Measurements from ENCODE around the gene GAD1.

The GAD1 gene

DNA sequence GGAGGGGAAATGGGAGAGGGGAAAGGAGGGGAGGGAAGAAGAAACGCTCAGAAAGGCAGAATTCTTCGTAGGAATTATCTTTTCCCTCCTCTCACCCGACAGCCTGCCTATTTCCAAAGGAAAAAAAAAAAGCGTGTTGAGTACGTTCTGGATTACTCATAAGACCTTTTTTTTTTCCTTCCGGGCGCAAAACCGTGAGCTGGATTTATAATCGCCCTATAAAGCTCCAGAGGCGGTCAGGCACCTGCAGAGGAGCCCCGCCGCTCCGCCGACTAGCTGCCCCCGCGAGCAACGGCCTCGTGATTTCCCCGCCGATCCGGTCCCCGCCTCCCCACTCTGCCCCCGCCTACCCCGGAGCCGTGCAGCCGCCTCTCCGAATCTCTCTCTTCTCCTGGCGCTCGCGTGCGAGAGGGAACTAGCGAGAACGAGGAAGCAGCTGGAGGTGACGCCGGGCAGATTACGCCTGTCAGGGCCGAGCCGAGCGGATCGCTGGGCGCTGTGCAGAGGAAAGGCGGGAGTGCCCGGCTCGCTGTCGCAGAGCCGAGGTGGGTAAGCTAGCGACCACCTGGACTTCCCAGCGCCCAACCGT lies at the start of gene GAD1:
GAD1 (plus strand) TSS at position 384 of the 589 bp plus-strand sequence. CDS start 1,705 bp downstream, outside the sequence.
- peak; percentile 80 to 94 for DNase-seq

DNA sequence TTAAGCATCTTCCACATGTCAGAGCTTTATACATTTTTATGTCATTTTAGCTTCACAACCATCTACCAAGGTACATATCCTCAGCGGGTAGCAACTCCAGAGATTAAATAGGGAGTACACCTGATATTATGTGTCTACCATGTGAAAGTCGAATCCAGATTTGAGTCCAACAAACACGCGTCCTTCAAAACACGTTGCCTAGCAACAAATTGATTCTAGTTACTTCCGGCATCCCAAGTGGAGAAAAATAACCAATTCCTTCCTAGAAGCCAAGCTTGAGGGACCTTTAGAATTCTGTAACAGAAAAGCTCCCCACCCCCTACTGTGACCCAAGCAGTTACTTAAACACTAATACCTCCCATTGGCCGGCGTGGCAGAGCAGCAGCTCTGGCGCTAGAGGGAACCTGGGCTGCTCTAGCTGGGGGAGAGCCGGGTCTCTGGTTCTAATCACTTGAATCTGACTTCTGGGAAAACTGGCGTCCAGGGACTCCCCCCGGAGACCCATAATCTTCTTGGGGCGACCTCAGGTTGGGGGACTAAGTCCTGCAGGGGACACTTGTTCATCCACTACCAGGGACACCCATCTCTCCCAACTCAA lies 46.6 kb upstream of the GAD1 start, which contains the start of gene ERICH2:
ERICH2 (plus strand) TSS at position 371 of the 598 bp plus-strand sequence. CDS start 304 bp downstream, outside the sequence.
- peak; percentile 41 to 66 for DNase-seq

DNA sequence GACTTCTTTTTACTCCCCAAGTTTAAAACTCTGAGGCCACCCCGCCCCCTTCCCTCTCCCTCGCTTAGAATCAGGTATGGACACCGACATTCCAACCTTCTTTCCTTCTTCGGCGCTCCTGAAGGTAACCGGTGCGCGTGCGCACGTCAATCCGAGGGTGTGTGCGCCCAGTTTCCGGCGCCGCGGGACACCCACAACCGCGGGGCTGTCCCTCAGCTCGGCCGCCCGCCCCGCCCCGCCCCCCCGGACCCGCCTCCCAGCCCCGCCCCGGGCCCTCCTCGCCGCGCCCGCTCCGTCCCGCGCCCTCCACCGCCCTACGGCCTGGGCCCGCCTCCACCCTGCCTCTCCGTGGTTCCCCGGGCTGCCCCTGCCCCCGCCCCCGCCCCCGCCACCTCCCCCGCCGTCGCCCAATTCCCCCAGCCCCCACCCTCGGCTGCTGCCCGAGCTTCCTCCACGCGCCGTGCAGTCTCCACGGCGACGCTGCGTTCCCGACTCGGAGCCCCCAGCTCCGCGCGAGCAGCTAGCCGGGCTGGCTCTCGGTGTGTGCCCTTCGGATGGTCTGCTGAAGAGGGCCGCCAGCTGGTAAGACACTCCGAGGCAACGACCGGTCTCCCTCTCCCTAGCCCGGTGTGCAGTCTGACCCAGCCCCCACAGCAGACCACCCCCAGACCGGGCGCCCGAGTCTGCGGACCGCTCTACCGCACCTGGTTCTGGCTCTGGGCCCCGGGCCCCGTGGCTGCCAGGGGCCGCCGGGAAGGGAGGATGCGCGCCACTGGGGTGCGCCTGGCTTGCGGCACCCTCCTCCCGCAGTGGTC lies 45.9 kb upstream of the GAD1 start:
- DNase-seq = peak; percentile 61 to 93

DNA sequence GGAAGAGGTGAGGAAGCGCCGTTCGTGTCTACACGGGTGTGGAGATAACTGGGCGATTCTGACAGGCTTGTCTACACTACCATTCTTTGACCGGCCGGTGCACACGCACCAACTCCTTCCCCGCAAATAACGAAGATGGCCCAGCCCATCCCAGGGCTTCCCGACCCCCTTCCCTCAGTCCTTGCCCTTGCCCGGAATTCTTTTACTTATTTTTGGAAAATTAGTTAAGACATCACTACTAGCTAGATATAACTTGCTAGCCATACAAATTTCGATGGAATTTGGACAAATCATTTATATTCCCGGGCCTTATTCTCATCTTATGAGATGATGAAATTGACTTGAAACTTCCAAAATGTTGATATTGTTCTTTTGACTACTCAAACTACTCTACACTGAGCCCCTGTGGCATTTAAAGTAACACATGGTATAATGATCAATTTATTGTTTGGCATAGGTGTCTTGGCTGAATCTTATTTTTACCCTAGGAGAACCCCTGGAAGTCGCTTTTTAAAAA lies 45.2 kb upstream of the GAD1 start:
- DNase-seq = no peak

DNA sequence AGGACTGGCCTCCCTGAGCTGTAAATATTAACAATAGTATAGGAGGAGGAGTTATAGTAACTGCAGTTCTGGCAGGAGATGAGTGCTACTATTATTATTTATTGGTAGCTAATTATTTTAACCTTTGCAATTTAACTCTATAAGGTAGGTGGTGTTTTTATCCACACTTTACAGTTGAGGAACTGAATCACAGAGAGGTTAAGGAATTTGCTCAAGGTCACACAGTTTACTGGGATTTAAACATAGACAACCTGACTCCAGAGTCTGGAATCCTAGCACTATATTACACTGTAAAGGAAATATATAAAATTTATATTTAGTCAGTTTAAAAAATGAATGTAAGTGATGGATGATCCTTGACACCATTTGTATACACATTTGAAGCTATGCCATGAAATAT lies 44.4 kb upstream of the GAD1 start:
- DNase-seq = no peak

DNA sequence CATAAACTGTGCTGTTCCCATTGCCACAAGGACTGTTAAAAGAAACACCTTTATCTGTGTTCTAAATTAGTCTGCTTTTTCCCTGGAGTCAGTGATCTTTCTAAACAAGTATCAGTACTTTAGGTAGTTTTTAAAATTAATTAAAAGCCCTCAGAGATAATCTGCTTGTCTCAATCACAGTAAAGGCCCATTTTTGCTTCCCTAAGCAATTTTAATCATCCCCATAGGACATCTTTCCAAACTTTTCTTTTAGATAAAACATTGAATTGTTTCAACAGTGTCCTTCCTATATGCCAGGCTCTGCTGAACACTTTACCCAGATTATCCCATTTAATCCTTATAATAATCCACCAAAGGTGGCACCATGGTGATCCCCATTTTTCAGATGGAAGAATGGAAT lies 42.6 kb upstream of the GAD1 start:
- no peak for DNase-seq

DNA sequence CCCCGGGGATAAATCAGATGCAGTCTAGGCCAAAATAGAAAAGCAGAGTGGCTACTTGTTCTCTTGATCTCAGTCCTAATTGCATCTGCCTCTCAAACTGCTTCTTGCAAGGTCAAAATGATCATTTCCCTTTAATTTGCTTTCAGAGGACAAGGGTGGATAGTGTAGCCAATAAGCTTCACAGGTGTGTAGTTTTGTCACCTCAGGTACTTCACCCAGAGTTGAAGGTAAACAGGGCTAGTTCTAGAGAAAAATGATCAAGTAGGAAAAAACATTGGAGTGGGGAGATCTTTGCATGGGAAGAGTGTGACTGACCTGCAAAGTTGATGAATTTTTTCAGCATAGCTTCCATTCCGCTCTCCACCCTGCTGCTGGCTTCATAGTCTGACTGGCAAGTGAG lies 37.8 kb upstream of the GAD1 start:
- DNase-seq = no peak

DNA sequence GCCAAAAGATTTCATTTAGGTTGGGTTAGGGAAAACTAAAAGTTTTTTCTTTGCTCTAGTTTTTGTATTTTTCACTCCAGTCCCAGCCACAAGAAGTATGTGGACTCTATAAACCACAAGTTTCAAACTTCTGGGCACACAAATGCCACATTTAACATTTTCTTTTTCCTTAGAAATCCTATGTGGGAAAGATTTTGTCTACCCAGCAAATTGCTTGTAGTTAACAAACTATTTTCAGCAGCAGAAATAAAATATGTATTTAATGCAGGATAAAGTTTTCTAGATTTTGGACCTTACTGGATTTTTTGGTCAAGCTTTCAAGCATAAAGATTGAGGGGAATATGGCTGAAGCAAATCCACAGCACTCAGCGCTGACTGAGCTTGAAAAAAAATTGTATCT lies 37.4 kb upstream of the GAD1 start:
- no peak for DNase-seq

DNA sequence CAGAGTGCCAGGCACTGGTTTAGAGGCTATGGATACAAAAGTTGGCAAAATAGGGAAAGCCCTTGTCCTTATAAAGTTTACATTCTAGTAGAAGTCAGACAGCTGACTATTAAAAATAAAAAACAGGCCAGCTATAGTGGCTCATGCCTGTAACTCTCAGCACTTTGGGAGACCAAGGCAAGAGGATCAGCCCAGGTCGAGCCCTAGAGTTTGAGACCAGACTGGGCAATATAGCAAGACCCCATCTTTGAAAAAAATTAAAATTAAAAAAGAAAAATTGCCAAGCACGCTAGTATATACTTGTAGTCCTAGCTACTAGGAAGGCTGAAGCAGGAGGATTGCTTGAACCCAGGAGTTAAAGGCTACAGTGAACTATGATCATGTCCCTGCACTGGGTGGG lies 34.0 kb upstream of the GAD1 start:
- no peak for DNase-seq

DNA sequence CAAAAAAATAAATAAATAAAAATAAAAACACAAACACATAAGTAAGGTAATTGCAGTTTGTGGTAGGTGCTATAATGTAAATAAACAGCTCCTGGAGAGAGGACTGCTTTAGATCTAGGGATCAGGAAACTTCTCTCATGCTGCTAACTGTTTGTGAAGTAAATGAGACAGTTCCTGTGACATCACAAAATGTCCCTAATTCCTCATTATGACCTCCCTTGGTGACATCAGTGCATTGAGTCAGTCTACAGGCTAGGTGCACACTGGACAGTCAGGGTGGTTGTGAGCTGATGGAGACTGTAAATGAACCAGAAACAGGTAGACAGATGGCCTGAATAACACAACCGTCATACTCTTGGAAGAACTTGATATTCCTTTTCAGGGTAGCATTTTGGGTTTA lies 33.1 kb upstream of the GAD1 start:
- no peak for DNase-seq

DNA sequence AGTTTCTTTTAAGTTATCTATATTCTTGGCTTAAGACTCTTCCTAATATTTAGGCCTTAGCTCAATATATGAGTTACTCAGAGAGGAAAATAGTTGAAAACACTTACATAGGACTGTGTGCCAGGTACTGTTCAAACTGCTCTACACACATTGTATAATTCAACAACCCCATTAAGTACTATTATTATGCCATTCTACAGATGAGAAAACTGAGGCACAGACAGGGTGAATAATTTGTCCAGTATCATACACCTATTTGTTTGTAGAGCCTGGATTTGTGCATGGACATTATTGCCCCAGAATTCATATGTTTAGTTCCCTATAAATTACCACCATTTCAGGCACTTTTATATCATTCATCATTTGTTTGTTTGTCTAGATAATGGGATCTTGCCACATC lies 17.7 kb upstream of the GAD1 start:
- DNase-seq = no peak

DNA sequence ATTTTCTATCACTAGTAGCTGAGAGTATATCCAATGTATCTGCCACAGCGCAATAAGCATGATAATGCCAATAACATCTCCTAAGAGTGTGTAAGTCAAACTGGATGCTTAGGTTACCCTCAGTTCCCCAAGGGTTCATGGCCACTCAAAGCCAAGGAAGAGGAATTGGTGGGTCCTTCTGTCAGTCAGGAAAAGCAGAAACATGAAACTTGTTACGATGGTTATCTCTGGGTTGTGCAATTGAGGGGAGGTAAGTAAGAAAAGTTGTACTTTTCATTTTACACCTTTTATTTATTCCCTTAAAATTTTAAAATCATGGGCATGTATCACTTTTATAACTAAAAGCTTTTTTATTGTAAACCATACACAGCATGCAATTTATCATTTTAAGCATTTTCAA lies 10.1 kb upstream of the GAD1 start:
- DNase-seq = no peak

DNA sequence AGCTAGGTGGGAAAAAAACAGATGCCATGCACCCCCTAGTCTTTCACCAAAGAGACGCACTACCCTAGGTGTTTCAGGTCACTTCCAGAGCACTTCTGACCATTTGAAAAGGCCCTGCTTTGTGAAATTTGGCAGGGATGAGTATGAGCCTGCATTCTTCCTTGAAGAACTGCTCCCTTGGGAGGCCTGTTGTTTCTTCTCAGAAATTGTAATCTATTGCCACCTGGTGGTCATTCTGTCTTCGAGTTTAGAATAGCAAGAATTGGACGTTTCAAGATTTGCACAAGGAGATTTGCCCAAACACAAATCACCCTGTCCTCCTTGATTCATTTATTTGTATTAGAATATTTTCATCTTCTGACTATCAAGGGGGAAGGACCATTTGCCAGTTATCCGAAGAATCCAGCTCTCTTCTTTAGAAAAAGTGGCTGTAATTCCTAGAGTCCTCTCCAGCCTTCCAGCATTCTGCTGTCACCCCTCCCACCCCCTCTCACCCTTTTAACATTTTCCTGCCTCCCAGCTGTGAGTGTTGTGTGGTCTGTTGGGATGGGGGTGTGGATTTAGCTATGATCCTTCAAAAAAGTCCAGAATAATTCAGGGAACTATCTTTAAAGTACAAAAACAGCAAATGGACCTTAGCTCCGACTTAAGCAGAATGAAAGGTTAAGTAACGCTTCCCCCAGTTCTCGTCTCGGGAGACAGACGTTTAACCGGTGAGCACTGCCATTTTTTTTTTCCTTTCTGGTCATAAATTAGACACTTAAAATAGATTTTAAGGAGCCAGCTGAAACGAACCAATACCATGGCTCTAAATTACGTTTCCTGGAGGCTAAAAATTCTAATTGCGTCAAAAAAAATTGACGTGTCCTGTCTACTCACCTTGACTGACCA lies 3.7 kb upstream of the GAD1 start:
- DNase-seq = peak; percentile 55 to 93

DNA sequence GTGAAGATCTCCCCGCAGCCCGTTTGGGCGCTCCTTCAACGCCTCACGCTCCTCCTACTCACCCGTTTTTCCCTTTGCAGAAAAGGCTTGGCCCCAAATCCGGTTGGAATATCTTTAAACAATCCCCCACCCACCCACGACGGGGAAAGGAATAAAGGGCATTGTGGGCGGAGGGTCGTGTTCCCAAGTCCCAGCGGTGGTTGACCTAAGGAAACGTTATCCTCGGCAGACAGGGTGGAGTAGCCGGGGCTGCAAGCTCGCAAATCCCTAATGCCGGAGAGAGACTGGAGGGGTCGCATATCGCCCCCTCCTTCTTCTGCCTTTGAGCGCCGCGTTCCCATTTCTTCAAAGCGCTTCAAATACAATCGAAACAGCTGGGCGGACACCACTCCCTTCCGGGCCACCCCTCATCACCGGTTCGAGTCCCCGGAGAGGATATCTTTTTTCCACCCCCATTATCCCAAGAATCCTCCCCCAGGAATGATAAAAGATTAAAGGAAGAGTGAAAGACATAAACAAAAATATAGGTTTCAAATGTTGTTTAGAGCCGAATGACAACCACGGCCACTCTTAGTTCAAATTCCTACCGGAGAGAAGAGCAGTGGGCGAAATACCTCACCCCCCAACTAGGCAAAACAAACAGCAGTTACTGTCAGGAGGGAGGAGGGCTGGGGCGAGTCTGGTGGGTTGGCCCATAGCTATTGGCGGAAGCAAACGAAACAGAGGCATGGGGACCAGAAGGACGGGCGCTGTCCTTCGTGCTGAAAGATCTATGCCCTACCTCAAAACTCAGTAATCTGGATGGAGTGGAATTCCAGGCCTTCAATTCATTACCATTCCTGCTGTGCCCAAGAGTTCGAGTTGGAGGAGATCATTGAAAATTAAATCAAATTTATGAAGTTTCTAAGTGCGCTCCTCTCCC lies 2.8 kb upstream of the GAD1 start:
- no peak for DNase-seq

DNA sequence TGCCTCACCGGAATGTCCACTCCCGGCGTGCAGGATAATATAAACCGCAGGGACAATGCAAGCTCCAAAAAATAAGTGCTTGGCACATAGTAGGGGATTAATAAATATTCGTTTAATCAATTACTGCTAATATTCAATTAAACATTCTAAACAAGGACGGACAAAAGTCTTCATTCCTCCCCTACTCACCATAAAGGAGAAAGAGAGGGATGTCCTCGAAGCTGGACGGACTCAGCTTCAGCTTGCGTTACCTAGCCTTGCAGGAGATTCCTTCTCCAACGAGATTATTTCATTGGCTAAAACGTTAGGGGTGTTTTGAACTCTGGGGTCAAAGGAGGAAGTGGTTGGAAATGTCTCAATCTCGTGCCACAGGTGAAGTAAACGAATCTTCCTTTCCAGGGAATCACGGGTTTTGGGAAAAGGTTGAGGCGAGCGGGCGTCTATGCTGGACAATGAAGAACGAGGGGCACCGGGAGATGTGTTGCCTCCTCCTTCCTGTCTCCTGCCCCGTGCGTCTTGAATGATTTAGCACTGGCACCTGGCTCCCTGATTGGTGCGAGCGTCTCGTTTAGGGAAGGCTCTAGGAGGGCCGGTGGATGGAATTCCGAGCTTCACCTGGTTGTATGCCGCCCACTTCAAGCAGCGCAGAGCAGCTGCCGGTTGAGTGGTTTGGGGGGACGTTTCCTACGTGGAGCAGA lies 2.0 kb upstream of the GAD1 start:
- DNase-seq = peak; percentile 26 to 48

DNA sequence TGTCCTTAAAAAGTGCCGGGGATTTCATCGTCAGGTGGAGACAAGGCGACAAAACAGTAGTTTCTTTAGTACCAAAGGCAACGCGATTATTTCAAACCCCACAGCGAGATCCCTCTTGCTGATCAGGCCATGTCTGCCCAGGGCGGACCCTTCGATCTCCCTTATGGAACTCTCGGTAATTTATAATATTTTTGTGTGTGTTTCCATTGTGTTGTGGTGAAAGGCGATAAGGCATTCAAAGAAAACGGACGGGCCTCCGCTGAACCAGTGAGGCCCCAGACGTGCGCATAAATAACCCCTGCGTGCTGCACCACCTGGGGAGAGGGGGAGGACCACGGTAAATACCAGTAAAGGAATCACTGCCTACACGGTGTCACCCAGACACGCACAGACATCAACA lies 1.4 kb upstream of the GAD1 start:
- peak in 1 of 2 experiments; percentile 76 for DNase-seq

DNA sequence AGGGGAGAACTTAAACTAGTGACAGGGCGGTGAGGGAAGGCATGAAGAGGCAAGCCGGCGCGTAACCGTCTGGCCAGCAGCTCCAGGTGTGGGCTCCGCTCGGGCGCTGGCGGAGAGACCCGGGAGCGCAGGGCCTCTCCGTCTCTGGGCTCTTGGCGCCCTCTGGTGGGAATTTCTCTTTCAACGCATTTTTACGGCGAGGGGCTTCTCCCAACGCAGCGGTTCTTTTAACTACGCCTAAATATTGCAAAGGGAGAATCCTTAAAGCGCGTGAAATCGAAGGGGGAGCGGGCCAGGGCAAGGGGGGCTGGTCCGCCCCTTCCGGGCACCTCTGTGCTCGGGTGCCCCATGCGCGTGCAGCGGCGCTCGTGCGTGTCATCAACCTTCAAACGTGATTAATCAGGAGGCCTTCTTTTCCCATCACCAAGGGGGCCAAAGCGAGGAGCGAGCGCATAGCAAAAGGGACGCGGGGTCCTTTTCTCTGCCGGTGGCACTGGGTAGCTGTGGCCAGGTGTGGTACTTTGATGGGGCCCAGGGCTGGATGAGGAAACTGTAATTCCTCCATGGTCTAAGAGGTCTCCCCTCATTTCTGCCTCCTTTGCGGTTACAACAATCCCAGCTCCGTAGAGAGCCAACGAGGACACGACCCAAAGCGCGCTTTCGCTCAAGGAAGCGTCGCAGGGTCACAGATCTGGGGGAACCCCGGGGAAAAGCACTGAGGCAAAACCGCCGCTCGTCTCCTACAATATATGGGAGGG lies 762 bp upstream of the GAD1 start:
- DNase-seq = peak; percentile 65 to 95

DNA sequence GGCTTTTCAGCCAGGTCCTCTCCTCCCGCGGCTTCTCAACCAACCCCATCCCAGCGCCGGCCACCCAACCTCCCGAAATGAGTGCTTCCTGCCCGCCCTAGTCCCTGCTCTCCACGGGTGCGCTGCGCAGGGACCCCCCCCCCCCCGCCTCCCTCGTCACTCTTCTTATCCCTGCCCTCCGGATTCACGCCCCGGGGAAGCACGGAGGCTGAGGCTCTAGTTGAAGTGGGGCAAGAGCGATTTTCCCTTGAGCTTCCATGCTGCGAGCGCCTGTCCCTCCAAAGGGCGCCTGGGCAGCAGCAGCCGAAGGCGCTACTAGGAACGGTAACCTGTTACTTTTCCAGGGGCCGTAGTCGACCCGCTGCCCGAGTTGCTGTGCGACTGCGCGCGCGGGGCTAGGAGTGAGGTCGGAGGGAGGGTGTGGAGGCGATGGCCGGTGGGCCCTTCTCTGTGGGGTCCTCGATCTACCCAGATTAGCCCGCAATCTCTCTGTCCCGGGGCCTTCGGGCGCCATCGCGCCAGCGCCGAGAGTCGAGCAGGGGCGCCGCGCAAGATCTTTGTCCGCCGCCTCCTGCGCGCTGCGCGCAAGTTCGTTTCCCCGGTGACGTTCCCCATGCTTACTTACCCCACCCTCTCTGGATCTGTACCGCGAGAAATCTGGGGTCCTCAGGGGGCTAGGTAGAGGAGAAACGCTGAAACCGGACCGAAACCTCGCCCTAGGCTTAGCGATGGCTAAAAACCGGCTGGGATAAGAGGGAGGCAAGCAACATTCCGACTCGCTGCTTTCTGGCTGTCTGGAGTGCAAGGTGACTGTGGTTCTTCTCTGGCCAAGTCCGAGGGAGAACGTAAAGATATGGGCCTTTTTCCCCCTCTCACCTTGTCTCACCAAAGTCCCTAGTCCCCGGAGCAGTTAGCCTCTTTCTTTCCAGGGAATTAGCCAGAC lies 677 bp downstream of the GAD1 start:
- DNase-seq = peak; percentile 21 to 80

Measured in NCI-H526 (cell line).